ENCODE data around the gene PARVB.

Gene PARVB, protein sequence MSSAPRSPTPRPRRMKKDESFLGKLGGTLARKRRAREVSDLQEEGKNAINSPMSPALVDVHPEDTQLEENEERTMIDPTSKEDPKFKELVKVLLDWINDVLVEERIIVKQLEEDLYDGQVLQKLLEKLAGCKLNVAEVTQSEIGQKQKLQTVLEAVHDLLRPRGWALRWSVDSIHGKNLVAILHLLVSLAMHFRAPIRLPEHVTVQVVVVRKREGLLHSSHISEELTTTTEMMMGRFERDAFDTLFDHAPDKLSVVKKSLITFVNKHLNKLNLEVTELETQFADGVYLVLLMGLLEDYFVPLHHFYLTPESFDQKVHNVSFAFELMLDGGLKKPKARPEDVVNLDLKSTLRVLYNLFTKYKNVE

DNA sequence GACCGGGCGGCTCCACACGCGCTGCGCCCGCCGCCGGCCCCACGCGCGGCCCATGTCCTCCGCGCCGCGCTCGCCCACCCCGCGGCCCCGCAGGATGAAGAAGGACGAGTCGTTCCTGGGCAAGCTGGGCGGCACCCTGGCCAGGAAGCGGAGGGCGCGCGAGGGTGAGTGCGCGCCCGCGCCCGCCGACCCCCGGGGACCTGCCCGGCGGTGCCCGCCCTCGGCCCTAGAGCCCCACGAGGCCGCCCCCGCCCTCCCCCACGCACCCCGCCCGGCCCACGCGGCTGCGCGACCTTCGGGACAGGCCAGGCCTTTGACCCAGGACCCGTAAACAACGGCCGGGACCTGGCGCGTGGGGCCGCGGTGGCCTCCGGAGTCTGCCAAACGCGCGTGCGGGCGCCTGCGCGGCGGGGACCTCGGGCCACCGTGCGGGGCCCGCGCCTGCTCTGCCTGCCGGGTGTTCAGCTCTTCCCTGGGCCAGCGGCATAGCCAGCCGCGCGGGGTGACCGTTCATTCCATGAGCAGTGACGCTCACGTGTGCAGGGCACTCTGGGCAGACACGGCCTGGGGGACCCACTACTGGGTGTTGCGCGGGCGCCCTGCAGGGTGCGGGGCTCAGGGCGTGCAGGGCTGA lies at the start of gene PARVB:
Gene PARVB (plus strand): TSS at position 15 of the 634 bp plus-strand sequence. CDS start 38 bp downstream, at position 53.
- H3K4me1 ChIP-seq (ENCODE audit: control insufficient read depth in 2 of 2, insufficient read depth in 2 of 2, low read length in 2 of 2), result peaks cover 2 to 11% of the 10 kb centered on the region in 2 donors
- peak within 1 kb of the TSS; percentile 62 to 68 for H3K4me3 ChIP-seq (ENCODE audit: low read length in 2 of 2)
- H3K9me3 ChIP-seq (ENCODE audit: control insufficient read depth in 2 of 2, low read length in 2 of 2), result no peaks in the 10 kb centered on the region
- H3K36me3 ChIP-seq (ENCODE audit: control insufficient read depth in 2 of 2, insufficient read depth in 2 of 2, low read length in 2 of 2), result no peaks in the 10 kb centered on the region
- H3K27me3 ChIP-seq (ENCODE audit: control insufficient read depth in 2 of 2, insufficient read depth in 2 of 2, low read length in 2 of 2), result peaks cover 0 to 3% of the 10 kb centered on the region in 2 donors
- peak within 1 kb of the TSS; percentile 79 to 87 for H3K27ac ChIP-seq (ENCODE audit: low read depth in 2 of 2, low read length in 2 of 2)
- H3K9ac ChIP-seq (ENCODE audit: low read depth in 1 of 2, low read length in 2 of 2), result peak within 1 kb of the TSS; percentile 63 to 68

DNA sequence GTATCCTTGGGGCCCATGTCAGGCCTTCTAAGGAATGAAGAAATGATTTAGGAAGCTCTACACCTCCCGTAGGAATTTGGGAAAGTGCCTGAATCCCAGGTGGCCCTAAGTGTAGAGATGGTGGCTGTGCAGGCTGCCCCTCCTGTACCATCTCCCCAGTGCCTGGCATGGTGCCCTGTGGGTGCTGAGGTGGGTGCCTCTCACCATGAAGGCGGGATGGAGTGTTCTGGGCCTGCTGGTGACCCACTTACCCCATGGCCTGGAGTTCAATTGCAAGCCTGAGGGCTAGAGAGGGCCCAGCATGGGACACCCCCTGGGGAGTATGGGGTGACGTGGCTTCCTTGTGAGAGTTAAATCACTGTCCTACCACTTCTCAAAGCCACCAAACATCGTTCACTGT lies 49.1 kb upstream of the PARVB start:
- peaks cover 71 to 80% of the 10 kb centered on the region in 2 donors for H3K36me3 ChIP-seq (ENCODE audit: control insufficient read depth in 2 of 2, insufficient read depth in 2 of 2, low read length in 2 of 2)
- H3K4me1 ChIP-seq (ENCODE audit: control insufficient read depth in 2 of 2, insufficient read depth in 2 of 2, low read length in 2 of 2), result no peaks in the 10 kb centered on the region
- no peak overlapping the region for H3K27ac ChIP-seq (ENCODE audit: low read depth in 2 of 2, low read length in 2 of 2)
- H3K9ac ChIP-seq (ENCODE audit: low read depth in 1 of 2, low read length in 2 of 2), result no peak overlapping the region
- H3K27me3 ChIP-seq (ENCODE audit: control insufficient read depth in 2 of 2, insufficient read depth in 2 of 2, low read length in 2 of 2), result no peaks in the 10 kb centered on the region
- H3K9me3 ChIP-seq (ENCODE audit: control insufficient read depth in 2 of 2, low read length in 2 of 2), result no peaks in the 10 kb centered on the region
- H3K4me3 ChIP-seq (ENCODE audit: low read length in 2 of 2), result no peak overlapping the region

DNA sequence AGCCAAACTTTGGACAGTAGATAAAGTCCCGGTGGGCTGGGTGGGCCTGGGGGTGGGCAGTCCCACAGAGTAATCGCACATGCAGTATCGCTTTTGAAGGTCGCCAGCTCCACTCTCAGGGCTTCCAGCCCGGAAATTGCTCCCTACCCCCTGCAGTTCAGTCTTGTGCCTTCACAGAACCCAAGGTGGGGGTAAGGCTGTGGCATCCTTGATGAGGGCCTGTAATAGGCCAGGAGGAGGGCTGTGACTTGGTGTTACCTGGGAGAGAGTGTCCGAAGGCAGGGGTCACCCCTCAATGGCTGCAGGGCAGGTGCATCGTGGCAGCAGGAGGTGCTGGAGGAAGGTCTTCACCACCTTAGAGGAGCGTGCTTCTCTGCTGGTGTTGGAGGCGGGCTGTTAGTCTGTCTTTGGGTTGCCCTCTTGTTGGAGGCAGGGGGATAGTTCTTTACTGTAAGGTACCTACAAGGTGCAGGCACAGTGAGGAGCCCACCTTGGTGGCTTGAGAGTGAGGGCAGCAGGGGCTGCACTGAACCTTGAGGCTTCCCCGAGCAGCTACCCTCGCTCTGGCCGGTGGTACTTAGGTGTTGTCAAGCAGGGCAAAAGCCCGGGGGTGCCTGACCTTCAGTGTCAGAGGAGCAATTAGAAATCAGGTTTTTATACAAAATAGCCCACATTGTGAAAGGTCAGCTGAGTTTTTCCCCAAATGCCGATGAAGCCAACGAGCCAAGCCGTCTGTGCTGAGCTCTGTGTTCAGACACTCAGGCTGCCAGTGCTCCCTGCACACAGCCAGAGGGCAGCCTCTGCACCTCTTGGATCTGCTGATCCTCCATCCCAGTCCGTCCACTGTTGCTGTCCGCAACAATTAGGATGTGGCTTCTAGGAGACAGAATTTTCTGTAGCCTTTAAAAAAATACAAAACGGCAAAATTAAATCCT lies 47.0 kb upstream of the PARVB start:
- H3K9ac ChIP-seq (ENCODE audit: low read depth in 1 of 2, low read length in 2 of 2), result no peak overlapping the region
- no peaks in the 10 kb centered on the region for H3K4me1 ChIP-seq (ENCODE audit: control insufficient read depth in 2 of 2, insufficient read depth in 2 of 2, low read length in 2 of 2)
- H3K9me3 ChIP-seq (ENCODE audit: control insufficient read depth in 2 of 2, low read length in 2 of 2), result no peaks in the 10 kb centered on the region
- H3K36me3 ChIP-seq (ENCODE audit: control insufficient read depth in 2 of 2, insufficient read depth in 2 of 2, low read length in 2 of 2), result peaks cover 79 to 88% of the 10 kb centered on the region in 2 donors
- H3K4me3 ChIP-seq (ENCODE audit: low read length in 2 of 2), result no peak overlapping the region
- H3K27ac ChIP-seq (ENCODE audit: low read depth in 2 of 2, low read length in 2 of 2), result no peak overlapping the region
- H3K27me3 ChIP-seq (ENCODE audit: control insufficient read depth in 2 of 2, insufficient read depth in 2 of 2, low read length in 2 of 2), result no peaks in the 10 kb centered on the region

DNA sequence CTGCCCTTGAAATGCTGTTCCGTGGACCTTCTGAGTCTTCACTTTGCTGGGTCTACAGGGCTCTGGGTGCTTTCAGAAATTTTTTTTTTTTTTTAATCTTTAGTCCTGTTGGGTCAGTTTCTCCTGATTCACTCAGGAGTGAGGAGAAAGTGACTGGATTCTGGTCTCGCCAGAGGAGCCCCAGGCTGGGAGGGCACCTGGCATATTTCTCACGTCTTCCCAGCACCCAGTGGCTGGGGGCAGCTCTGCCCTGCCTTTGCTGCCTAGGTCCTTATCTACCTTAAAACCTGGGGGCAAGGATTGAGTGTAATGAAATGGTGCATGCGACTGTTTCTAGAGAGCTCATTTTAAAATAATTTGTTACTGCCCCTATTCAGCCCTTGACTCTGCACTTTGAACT lies 45.5 kb upstream of the PARVB start:
- Histone ChIP-seq H3K27me3 (ENCODE audit: control insufficient read depth in 2 of 2, insufficient read depth in 2 of 2, low read length in 2 of 2) (no peaks in the 10 kb centered on the region), H3K4me3 (ENCODE audit: low read length in 2 of 2) (no peak overlapping the region), H3K9ac (ENCODE audit: low read depth in 1 of 2, low read length in 2 of 2) (no peak overlapping the region), H3K9me3 (ENCODE audit: control insufficient read depth in 2 of 2, low read length in 2 of 2) (no peaks in the 10 kb centered on the region), H3K36me3 (ENCODE audit: control insufficient read depth in 2 of 2, insufficient read depth in 2 of 2, low read length in 2 of 2) (peaks cover 76 to 77% of the 10 kb centered on the region in 2 donors), H3K27ac (ENCODE audit: low read depth in 2 of 2, low read length in 2 of 2) (no peak overlapping the region), H3K4me1 (ENCODE audit: control insufficient read depth in 2 of 2, insufficient read depth in 2 of 2, low read length in 2 of 2) (no peaks in the 10 kb centered on the region)

DNA sequence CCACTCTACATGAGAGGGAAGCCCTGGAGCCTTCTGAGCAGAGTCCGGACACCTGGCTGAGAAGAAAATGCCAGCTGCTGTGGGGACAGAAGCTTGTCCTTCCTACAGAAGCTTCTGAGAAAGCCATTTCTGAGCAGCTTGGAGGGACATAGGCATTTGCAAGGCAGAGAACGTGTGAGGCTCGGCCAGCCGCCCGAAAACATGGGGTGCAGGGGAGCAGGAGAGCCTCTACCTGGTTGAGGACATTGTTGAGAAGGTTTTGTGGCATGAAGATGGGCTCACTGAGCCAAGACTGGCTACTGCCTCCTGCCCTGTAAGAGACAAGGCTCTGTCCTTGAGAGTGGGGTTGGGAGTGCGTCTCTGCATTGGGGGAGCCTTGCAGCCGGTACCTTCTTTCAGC lies 43.5 kb upstream of the PARVB start:
- Histone ChIP-seq H3K4me1 (ENCODE audit: control insufficient read depth in 2 of 2, insufficient read depth in 2 of 2, low read length in 2 of 2) (no peaks in the 10 kb centered on the region), H3K4me3 (ENCODE audit: low read length in 2 of 2) (no peak overlapping the region), H3K36me3 (ENCODE audit: control insufficient read depth in 2 of 2, insufficient read depth in 2 of 2, low read length in 2 of 2) (peaks cover 71 to 75% of the 10 kb centered on the region in 2 donors), H3K9me3 (ENCODE audit: control insufficient read depth in 2 of 2, low read length in 2 of 2) (no peaks in the 10 kb centered on the region), H3K9ac (ENCODE audit: low read depth in 1 of 2, low read length in 2 of 2) (no peak overlapping the region), H3K27ac (ENCODE audit: low read depth in 2 of 2, low read length in 2 of 2) (no peak overlapping the region), H3K27me3 (ENCODE audit: control insufficient read depth in 2 of 2, insufficient read depth in 2 of 2, low read length in 2 of 2) (no peaks in the 10 kb centered on the region)

DNA sequence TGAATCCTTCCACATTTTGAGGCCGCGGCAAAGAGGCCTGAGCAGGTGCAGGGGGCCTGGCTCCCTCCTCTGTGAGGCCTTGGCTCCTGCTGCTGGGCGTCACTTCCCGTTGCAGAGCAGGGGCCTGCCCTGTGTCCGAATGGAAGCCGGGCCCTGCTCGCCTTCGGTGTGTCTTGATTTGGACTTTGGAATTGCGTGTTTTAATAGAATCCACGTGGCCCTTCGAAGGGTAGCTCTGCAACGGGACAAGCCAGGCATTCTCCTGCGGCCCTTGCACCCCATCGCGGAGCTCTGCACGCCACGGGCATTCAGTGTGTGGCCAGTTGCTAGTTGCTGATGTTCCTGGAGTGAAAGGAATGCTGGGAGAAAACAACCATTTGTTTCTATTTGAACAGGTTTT lies 43.1 kb upstream of the PARVB start:
- H3K27me3 ChIP-seq (ENCODE audit: control insufficient read depth in 2 of 2, insufficient read depth in 2 of 2, low read length in 2 of 2), result no peaks in the 10 kb centered on the region
- H3K36me3 ChIP-seq (ENCODE audit: control insufficient read depth in 2 of 2, insufficient read depth in 2 of 2, low read length in 2 of 2), result peaks cover 68 to 72% of the 10 kb centered on the region in 2 donors
- H3K9ac ChIP-seq (ENCODE audit: low read depth in 1 of 2, low read length in 2 of 2), result no peak overlapping the region

DNA sequence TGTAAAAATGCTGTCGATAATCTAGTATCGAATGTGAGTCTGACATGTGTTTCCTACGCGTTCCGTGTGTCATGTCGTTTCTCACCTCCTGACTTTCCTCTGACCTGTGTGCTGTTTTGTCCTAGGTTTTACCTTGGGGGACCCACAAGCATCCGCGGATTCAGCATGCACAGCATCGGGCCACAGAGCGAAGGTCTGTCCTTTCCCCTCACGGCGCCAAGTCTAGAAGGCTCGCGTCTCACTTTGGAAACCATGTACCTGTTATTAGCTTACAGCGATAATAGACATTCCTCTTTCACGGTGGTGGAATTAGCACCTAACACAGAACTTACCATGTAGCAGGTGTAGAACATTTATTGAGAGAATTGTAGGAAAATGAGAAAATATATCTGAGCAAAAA lies 40.3 kb upstream of the PARVB start:
- Histone ChIP-seq H3K27ac (ENCODE audit: low read depth in 2 of 2, low read length in 2 of 2) (no peak overlapping the region), H3K4me3 (ENCODE audit: low read length in 2 of 2) (no peak overlapping the region), H3K27me3 (ENCODE audit: control insufficient read depth in 2 of 2, insufficient read depth in 2 of 2, low read length in 2 of 2) (no peaks in the 10 kb centered on the region), H3K36me3 (ENCODE audit: control insufficient read depth in 2 of 2, insufficient read depth in 2 of 2, low read length in 2 of 2) (peaks cover 60 to 62% of the 10 kb centered on the region in 2 donors), H3K9me3 (ENCODE audit: control insufficient read depth in 2 of 2, low read length in 2 of 2) (no peaks in the 10 kb centered on the region), H3K4me1 (ENCODE audit: control insufficient read depth in 2 of 2, insufficient read depth in 2 of 2, low read length in 2 of 2) (no peaks in the 10 kb centered on the region), H3K9ac (ENCODE audit: low read depth in 1 of 2, low read length in 2 of 2) (no peak overlapping the region)

More for the DNA sequence above, 43.1 kb upstream of the PARVB start:
- Histone ChIP-seq H3K4me1 (ENCODE audit: control insufficient read depth in 2 of 2, insufficient read depth in 2 of 2, low read length in 2 of 2) (no peaks in the 10 kb centered on the region), H3K27ac (ENCODE audit: low read depth in 2 of 2, low read length in 2 of 2) (no peak overlapping the region), H3K9me3 (ENCODE audit: control insufficient read depth in 2 of 2, low read length in 2 of 2) (no peaks in the 10 kb centered on the region), H3K4me3 (ENCODE audit: low read length in 2 of 2) (no peak overlapping the region)

DNA sequence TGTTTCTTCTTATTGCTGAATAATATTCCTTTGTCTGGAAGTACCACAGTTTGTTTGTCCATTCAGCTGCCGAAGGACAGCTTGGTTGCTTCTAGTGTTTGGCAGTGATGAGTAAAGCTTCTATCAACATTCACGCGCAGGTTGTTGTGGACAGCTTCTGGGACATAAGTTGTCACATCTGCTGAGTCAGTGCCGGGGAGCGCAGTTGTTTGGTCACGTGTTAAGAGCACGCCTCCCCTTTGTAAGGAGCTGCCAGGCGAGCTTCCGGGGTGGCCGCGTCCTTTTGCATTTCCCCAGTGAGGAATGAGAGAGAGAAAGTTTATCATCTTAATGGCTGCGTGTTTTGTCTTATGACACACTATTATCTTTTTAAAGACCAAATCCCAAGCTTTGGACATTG lies 38.6 kb upstream of the PARVB start:
- H3K9me3 ChIP-seq (ENCODE audit: control insufficient read depth in 2 of 2, low read length in 2 of 2), result no peaks in the 10 kb centered on the region
- H3K36me3 ChIP-seq (ENCODE audit: control insufficient read depth in 2 of 2, insufficient read depth in 2 of 2, low read length in 2 of 2), result peaks cover 54 to 60% of the 10 kb centered on the region in 2 donors
- no peaks in the 10 kb centered on the region for H3K27me3 ChIP-seq (ENCODE audit: control insufficient read depth in 2 of 2, insufficient read depth in 2 of 2, low read length in 2 of 2)
- no peaks in the 10 kb centered on the region for H3K4me1 ChIP-seq (ENCODE audit: control insufficient read depth in 2 of 2, insufficient read depth in 2 of 2, low read length in 2 of 2)
- no peak overlapping the region for H3K4me3 ChIP-seq (ENCODE audit: low read length in 2 of 2)
- no peak overlapping the region for H3K27ac ChIP-seq (ENCODE audit: low read depth in 2 of 2, low read length in 2 of 2)
- no peak overlapping the region for H3K9ac ChIP-seq (ENCODE audit: low read depth in 1 of 2, low read length in 2 of 2)

DNA sequence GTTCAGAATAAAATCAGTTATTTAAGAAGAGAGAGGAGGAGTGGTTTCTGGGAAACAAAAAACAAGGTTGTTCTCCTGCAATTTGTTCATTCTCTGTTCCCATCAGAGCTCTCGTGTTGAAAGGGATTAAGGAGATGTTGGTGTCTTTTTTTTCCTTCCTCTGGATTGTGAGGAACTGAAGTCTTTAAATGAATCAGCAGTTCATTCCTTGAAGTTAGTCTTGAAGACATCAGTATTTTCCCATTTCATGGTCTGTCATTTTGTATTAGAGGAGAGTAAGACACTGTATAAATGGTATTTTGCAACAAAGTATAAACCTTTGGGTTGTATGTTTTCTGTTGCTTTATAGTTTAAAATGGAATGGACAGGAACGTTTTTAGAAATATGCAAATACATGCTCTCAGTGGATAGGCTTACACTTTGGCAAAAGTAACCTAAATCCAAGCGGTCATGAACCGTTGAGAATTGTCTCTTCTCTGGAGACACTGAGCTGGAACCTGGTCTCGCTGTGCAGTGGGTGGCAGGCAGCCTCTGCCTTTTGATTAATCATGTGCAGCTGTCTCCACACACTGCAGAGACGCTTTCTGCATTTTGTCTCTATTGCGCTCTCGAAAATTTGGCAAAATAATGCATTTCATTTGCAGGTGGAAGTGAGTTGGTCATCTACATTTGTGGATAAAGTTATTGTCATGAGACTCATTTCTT lies 35.8 kb upstream of the PARVB start:
- Histone ChIP-seq H3K9ac (ENCODE audit: low read depth in 1 of 2, low read length in 2 of 2) (no peak overlapping the region), H3K36me3 (ENCODE audit: control insufficient read depth in 2 of 2, insufficient read depth in 2 of 2, low read length in 2 of 2) (peaks cover 51 to 69% of the 10 kb centered on the region in 2 donors), H3K4me1 (ENCODE audit: control insufficient read depth in 2 of 2, insufficient read depth in 2 of 2, low read length in 2 of 2) (no peaks in the 10 kb centered on the region), H3K9me3 (ENCODE audit: control insufficient read depth in 2 of 2, low read length in 2 of 2) (no peaks in the 10 kb centered on the region), H3K27me3 (ENCODE audit: control insufficient read depth in 2 of 2, insufficient read depth in 2 of 2, low read length in 2 of 2) (no peaks in the 10 kb centered on the region), H3K27ac (ENCODE audit: low read depth in 2 of 2, low read length in 2 of 2) (no peak overlapping the region), H3K4me3 (ENCODE audit: low read length in 2 of 2) (no peak overlapping the region)

All from mucosa of rectum (tissue), 2 donors.